ENCODE data around the gene NOC2L.
A peak's percentile ranks its signal among the peaks of the same experiment; 100 is the strongest.

The NOC2L gene

DNA sequence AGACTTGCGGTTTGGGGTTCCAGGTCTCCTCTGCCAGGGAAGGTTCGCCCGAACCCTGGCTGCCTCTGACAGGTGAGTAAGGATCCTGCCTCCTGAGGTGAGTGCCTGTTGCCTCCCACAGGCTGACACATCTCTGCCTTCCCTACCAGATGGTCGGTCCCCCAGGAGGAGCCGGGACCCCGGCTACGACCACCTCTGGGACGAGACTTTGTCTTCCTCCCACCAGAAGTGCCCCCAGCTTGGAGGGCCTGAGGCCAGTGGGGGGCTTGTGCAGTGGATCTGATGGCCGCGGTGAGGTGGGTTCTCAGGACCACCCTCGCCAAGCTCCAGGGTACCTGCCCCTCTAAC lies 15.2 kb upstream of the NOC2L start:
- DNase-seq, result no peak

DNA sequence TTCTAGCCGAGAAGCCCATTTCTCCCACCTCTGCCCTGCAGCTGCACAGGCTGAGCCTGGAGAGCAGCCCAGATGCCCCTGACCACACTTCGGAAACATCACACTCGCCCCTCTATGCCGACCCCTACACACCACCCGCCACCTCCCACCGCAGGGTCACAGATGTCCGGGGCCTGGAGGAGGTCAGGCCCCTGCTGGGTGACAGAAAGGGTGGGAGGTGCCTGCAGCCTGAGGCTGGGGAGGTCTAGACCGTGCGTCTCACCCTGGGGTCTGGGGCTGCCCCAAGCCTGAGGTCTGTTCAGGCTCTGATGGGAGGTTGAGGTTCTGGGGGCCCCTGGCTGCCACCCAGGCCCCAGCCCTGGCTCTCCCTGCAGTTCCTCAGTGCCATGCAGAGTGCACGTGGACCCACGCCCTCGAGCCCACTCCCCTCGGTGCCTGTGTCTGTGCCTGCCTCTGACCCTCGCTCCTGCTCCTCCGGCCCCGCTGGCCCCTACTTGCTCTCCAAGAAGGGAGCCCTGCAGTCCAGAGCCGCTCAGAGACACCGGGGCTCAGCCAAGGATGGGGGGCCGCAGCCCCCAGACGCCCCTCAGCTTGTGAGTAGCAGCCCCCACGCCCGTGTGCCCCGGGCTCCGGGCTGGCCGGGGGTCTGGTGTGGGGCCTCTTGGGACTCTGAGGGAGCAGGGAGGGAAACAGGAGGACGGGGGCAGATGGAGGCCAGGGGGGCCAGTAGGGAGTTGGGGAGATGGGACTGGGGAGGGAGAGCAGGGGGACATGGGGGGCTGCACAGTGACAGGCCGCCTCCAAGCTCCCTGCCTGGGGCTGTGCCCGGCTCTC lies 14.6 kb upstream of the NOC2L start:
- no peak for DNase-seq

GRCh38 chr1:972726-973458 lies 13.8 kb upstream of the NOC2L start:
- no peak for DNase-seq

DNA sequence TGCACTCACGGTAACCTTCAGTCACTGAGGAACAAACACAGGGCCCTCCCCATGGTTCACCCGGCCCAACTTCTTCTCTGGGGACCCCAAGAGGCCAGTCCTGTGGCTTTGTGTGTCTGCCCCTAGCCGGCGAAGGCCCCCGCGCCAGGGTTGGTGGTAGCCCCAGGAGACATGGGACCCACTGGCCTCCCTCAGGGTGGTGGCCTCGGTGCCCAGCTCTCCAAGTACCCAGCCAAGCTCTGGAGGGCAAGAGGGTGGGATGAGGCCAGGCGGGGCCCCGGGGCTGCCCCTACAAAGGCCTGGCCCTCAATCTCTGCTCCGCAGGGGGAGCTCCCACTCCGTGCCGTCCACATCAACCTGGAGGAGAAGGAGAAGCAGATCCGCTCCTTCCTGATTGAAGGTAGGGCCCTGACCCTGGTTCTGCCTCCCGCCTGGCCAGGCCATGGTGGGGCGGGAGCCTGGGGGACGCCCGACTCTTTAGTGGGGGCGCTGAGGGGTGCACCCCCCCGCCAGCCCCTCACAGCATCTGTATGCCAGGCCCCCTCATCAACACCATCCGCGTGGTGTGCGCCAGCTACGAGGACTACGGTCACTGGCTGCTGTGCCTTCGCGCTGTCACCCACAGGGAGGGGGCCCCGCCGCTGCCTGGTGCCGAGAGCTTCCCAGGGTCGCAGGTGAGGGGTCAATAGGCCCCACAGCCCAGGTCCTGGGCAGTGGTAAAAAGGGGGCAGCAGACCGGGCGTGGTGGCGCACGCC lies 12.9 kb upstream of the NOC2L start:
- DNase-seq, result no peak

DNA sequence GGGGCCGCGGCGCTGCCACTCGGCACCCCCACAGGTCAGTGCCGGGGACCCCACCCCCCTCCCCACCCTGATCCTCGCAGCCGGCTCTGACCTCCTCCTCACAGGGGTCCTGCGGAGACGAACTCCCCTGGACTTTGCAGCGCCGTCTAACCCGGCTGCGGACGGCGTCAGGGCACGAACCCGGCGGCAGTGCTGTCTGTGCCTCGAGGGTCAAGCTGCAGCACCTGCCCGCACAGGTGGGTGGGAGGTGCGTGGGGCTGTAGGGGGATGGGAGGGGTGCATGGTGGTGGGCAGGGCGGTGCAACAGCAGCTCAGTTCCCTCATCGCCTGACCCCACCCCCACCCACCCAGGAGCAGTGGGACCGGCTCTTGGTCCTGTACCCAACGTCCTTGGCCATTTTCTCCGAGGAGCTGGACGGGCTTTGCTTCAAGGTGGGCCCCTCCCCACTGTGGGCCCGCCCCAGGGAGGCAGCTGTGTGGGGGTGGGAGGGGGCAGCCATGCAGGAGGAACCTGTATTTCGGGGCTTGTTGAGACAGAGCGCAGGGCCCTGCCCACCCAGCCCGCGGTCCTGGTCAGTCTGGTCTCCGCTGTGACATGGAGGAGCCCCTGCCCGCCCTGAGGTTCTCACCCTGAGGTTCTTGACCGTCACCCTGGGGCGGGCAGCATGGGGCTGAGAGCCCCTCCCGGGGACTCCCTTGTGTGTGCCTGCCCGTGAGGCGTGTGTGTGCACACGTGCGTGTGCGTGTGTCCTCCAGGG lies 12.1 kb upstream of the NOC2L start:
- no peak for DNase-seq

- no peak for DNase-seq
Measured at GRCh38 chr1:970242-970972, 11.4 kb upstream of the NOC2L start.

DNA sequence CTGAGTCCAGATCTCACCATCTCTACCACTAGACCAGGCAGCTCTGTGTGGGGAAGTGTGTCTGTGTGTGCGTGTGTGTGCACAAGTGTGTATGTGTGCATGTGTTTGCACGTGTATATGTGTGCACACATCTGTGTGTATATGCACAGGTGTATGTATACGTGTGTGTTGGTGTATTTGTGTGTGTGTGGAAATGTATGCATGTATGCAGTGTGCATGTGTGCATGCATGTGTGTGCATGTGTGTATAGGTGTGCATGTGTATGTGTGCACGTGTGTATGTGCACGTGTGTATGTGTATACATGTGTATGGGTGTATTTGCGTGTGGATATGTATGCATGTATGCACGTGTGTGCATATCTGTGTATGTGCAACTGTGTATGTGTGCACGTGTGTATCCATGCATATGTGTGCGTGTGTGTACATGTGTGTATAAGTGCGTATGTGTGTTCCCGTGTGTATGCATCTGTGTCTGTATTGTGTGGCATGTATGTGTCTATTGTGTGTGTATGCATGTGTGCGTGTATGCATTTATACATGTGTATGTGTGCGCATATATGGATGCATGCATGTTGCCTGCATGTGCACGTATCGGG lies 10.3 kb upstream of the NOC2L start:
- no peak for DNase-seq

DNA sequence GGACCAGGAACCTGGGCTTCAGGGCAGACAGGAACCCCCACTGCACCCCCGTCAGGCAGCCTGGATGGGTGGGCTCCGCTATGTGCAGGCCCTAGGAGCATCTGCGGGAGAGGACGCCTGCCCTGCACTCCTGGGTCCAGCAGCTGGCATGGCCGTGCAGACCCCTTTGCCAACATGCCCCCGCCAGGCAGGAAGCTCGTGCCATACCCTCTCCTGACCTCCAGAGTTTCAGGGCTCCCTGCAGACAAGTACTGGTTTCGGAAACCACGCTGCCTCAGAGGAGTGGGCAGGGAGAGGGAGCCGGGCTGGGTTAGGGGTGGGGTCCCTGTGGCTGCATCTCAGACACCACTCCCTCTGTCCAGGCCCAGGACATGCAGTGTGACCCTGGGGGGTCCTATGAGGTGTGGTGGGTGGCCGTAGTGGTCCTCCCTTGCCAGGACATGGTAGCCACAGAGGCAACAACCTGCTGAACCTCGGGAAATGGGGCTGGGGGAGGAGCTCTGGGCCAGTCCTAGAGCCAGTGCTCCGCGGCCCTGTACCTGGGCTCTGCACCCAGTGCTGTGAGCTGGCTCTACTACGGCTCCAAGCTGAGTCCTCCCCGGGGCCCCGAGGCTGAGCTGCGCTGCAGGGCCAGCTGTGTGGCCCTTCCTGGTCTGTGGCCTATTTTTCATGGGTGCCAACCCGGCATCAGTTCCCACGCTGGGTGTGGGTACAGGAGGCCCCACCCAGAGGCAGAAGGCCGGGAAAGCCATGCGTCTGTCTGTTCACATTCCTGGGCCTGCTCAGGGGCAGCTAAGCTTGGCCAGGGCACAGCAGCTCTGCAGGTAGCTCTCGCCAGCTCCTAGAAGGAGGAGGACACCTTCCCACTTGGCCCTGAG lies 8.6 kb upstream of the NOC2L start:
- DNase-seq, result no peak

DNA sequence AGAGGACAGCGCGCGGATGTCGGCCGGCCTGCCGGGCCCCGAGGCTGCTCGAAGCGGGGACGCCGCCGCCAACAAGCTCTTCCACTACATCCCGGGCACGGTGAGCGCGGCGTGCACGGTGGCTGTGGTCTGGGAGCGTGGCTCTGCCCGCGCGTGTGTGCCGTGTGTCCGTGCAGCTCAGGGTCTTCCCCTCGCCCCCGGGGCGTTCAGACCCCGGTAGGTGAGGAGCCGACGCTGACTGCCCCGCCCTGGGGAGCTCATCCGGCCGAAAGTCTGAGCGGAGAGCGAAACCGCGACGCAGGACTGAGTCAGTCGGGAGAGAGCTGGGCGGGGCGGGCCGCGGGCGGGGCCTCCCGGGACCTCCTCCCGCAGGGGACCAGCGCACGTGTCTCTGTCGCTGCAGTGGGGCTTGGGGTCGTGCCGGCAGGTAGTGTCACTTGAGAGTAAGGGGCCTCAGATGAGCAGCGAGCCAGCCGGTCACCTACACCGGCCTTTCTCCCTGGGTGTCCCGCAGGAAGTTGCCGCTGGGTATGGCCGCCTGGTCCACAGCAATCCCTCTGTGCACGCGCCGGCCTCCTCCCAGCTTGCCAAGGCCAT lies 7.7 kb upstream of the NOC2L start:
- peak; percentile 54 for DNase-seq

- no peak for DNase-seq
Measured at GRCh38 chr1:966135-966703, 7.2 kb upstream of the NOC2L start, which contains the start of gene PLEKHN1. Gene PLEKHN1 (plus strand): TSS chr1:966482. CDS start chr1:966532, 50 bp downstream.

GRCh38 chr1:965526-966134 lies 6.6 kb upstream of the NOC2L start:
- no peak for DNase-seq

DNA sequence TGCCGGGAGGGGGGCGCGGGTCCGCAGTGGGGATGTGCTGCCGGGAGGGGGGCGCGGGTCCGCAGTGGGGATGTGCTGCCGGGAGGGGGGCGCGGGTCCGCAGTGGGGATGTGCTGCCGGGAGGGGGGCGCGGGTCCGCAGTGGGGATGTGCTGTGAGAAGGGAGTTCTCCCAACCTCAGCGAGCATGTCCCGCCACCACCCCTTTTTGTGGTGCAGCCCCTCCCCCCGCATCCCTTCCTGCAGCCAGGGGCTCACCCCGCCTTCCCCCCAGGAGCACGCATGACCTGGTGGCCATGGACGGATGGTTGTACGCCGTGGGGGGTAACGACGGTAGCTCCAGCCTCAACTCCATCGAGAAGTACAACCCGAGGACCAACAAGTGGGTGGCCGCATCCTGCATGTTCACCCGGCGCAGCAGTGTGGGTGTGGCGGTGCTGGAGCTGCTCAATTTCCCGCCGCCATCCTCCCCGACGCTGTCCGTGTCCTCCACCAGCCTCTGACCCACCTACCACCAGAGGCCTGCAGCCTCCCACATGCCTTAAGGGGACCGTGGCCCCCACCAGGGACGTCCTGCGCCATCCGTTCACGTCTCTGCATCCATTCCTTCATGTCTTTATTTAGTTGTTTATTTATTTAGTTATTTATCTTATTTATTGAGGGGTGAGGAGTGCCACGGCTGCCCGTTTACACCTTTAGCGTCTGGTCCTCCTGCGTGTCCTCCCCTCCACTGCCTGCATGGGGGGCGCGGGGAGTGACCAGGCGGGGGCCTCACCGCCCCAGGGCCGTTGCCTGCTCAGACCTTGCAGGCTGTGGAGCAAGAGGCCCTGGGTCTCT lies 5.9 kb upstream of the NOC2L start:
- DNase-seq, result no peak

GRCh38 chr1:963746-964525 lies 4.9 kb upstream of the NOC2L start:
- no peak for DNase-seq

DNA sequence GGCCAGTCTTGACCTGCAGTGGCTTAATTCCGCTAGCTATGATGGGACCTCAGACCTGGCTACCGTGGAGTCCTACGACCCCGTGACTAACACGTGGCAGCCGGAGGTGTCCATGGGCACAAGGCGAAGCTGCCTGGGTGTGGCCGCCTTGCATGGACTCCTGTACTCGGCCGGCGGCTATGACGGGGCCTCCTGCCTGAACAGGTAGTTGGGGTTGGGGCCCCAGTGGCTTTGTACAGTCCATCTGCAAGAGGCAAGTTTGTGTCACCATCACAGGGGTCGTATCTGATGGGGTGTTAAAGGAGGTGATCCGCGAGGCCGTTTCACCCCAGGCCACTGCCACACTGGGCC lies 4.2 kb upstream of the NOC2L start:
- DNase-seq, result no peak

- DNase-seq, result no peak
Measured at GRCh38 chr1:962381-963300, 3.6 kb upstream of the NOC2L start.

DNA sequence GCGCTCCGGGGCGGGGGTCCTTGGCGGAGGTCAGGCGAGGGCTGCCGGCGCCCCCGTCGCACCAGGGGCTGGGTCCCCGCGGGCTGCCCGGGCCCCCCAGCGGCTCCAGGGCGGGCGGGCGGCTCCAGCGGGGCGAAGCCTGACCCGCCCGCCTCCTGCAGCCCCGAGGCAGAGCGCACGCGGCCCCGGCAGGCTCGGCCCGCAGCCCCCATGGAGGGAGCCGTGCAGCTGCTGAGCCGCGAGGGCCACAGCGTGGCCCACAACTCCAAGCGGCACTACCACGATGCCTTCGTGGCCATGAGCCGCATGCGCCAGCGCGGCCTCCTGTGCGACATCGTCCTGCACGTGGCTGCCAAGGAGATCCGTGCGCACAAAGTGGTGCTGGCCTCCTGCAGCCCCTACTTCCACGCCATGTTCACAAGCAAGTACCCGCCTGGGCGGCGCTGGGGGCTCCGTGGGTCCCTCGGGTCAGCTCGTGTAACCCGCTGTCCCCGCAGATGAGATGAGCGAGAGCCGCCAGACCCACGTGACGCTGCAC lies 2.1 kb upstream of the NOC2L start:
- no peak for DNase-seq

Data from HCEC 1CT (cell line).